Loucy (cell line): ENCODE measurements around the gene FAM53A.
A peak's percentile ranks its signal among the peaks of the same experiment; 100 is the strongest.

ENCODE experiments used
- H2AFZ ChIP-seq: fragments of 200-600 bp; sonication (generic); 2 replicates; pipeline ENCODE4 v1.6.0; 2016; ENCODE audit warnings: antibody characterized with exemption, mild to moderate bottlenecking, low read length, moderate library complexity
- H3F3A ChIP-seq: fragments of 200-600 bp; 2 replicates; pipeline ENCODE4 v1.6.0; 2016; ENCODE audit warnings: antibody characterized with exemption, low read depth, mild to moderate bottlenecking
- H3K27me3 ChIP-seq: fragments of 200-600 bp; sonication (generic); 2 replicates; pipeline ENCODE4 v1.6.1; 2014; ENCODE audit warnings: low read length, mild to moderate bottlenecking; ENCODE audit not compliant: insufficient read depth, poor library complexity, severe bottlenecking
- H3K36me3 ChIP-seq: fragments of 200-600 bp; sonication (generic); 2 replicates; pipeline ENCODE4 v1.6.1; 2016; ENCODE audit warnings: low read length; ENCODE audit not compliant: insufficient read depth
- H3K4me1 ChIP-seq: fragments of 200-600 bp; sonication (generic); 2 replicates; pipeline ENCODE4 v1.5.1; 2014; ENCODE audit warnings: low read length, mild to moderate bottlenecking; ENCODE audit not compliant: insufficient read depth, poor library complexity, severe bottlenecking
- H3K4me2 ChIP-seq: fragments of 200-600 bp; sonication (generic); 2 replicates; pipeline ENCODE4 v1.6.0; 2014; ENCODE audit warnings: antibody characterized with exemption, low read length, low read depth, mild to moderate bottlenecking; ENCODE audit not compliant: poor library complexity, severe bottlenecking
- H3K4me3 ChIP-seq: fragments of 200-600 bp; sonication (generic); 2 replicates; pipeline ENCODE4 v1.5.1; 2014; ENCODE audit warnings: low read length, mild to moderate bottlenecking, mixed read lengths; ENCODE audit not compliant: poor library complexity, severe bottlenecking
- H3K79me2 ChIP-seq: fragments of 200-600 bp; sonication (generic); 2 replicates; pipeline ENCODE4 v1.6.1; 2014; ENCODE audit warnings: low read length; ENCODE audit not compliant: insufficient read depth
- H3K9ac ChIP-seq: fragments of 200-600 bp; sonication (generic); 2 replicates; pipeline ENCODE4 v1.6.0; 2014; ENCODE audit warnings: mild to moderate bottlenecking, low read depth, low read length, moderate library complexity; ENCODE audit not compliant: poor library complexity, severe bottlenecking
- H3K9me2 ChIP-seq: fragments of 200-600 bp; sonication (generic); replicated peaks from 2 replicates; pipeline ENCODE4 v1.6.1; 2016; ENCODE audit warnings: low read depth, low read length, mixed read lengths
- H3K9me3 ChIP-seq: fragments of 200-600 bp; sonication (generic); 2 replicates; pipeline ENCODE4 v1.6.1; 2014; ENCODE audit warnings: mild to moderate bottlenecking, antibody characterized with exemption, low read length, low read depth; ENCODE audit not compliant: insufficient read depth
- H4K20me1 ChIP-seq: fragments of 200-600 bp; sonication (generic); 2 replicates; pipeline ENCODE4 v1.6.0; 2014; ENCODE audit warnings: antibody characterized with exemption, low read length, mild to moderate bottlenecking; ENCODE audit not compliant: insufficient read depth, poor library complexity, severe bottlenecking
- EZH2phosphoT487 ChIP-seq: fragments of 200-600 bp; IDR thresholded peaks from 2 replicates; pipeline ENCODE4 v1.6.1; 2018; ENCODE audit warnings: antibody characterized with exemption, mild to moderate bottlenecking, moderate library complexity, borderline replicate concordance
- TF ChIP-seq, protein P1 (sequence below): fragments of 200-600 bp; sonication (generic); conservative IDR thresholded peaks from 2 replicates; pipeline ENCODE4 v1.5.1; 2014; ENCODE audit warnings: mild to moderate bottlenecking, antibody characterized with exemption, low read length

Gene FAM53A

DNA sequence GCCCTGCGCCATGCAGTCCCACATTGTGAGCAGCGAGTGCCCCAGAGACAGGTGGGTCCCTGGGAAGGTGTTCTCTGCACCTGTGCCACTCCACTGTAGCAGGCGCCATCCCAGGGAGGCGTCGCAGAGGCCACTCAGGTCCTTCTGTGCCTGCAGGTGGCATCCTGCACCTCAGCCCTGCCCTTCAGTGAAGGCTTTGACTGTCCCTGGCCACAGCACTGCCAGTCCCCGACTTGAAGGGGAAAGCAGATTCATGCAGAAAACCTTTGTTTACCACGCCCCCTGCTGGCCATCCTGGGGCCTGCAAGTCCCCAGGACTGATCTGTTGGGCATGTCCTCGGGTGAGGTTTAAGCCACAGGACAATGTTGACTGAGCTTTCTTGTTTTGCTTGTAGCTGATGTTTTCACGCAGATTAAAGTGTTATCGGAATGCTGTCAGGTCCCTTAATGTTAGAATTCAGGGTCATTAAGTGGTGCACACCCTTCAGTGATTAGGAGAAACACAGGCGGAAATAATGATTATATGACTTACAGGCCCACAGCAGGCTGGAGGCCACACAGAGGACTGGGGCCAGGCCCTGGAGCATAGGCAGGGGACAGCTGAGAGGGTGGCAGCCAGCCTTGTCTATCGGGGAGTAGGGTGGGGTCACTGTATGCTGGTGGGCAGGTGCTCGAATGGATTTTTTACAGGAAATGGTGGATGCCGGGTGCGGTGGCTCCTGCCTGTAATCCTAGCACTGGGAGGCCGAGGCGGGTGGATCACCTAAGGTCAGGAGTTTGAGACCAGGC is 42.2 kb upstream of the FAM53A start:
- Histone ChIP-seq H4K20me1 (peaks cover 58% of the 10 kb centered on the region), H3K9ac (peak overlapping the region; percentile 56), H3K4me3 (peak overlapping the region; percentile 31), H3K36me3 (peaks cover 70% of the 10 kb centered on the region; the same call in 1 of the 2 replicates), H3K27me3 (no peaks in the 10 kb centered on the region), H3K4me2 (peak overlapping the region; percentile 40), H3K4me1 (peaks cover 19% of the 10 kb centered on the region), H3K79me2 (peaks cover 99% of the 10 kb centered on the region), H3K9me2 (no peaks in the 10 kb centered on the region), H3F3A (no peaks in the 10 kb centered on the region), H2AFZ (no peak overlapping the region), H3K9me3 (no peaks in the 10 kb centered on the region)
- TF ChIP-seq, protein P1, sequence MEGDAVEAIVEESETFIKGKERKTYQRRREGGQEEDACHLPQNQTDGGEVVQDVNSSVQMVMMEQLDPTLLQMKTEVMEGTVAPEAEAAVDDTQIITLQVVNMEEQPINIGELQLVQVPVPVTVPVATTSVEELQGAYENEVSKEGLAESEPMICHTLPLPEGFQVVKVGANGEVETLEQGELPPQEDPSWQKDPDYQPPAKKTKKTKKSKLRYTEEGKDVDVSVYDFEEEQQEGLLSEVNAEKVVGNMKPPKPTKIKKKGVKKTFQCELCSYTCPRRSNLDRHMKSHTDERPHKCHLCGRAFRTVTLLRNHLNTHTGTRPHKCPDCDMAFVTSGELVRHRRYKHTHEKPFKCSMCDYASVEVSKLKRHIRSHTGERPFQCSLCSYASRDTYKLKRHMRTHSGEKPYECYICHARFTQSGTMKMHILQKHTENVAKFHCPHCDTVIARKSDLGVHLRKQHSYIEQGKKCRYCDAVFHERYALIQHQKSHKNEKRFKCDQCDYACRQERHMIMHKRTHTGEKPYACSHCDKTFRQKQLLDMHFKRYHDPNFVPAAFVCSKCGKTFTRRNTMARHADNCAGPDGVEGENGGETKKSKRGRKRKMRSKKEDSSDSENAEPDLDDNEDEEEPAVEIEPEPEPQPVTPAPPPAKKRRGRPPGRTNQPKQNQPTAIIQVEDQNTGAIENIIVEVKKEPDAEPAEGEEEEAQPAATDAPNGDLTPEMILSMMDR: peak; percentile 98
- TF ChIP-seq EZH2phosphoT487: no peak

- Histone ChIP-seq H3K79me2 (peaks cover 91% of the 10 kb centered on the region), H3K27me3 (no peaks in the 10 kb centered on the region), H3K9me2 (no peaks in the 10 kb centered on the region), H3K9me3 (no peaks in the 10 kb centered on the region), H3K4me2 (peak overlapping the region; percentile 40), H3K9ac (no peak overlapping the region), H3K4me1 (peaks cover 19% of the 10 kb centered on the region), H2AFZ (no peak overlapping the region), H3K4me3 (no peak overlapping the region), H3K36me3 (peaks cover 62% of the 10 kb centered on the region; the same call in 1 of the 2 replicates), H3F3A (no peaks in the 10 kb centered on the region), H4K20me1 (peaks cover 56% of the 10 kb centered on the region)
- no peak for TF ChIP-seq EZH2phosphoT487
- TF ChIP-seq, protein P1: no peak
These were observed 41.4 kb upstream of the FAM53A start for GRCh38 chr4:1725521-1725920.

DNA sequence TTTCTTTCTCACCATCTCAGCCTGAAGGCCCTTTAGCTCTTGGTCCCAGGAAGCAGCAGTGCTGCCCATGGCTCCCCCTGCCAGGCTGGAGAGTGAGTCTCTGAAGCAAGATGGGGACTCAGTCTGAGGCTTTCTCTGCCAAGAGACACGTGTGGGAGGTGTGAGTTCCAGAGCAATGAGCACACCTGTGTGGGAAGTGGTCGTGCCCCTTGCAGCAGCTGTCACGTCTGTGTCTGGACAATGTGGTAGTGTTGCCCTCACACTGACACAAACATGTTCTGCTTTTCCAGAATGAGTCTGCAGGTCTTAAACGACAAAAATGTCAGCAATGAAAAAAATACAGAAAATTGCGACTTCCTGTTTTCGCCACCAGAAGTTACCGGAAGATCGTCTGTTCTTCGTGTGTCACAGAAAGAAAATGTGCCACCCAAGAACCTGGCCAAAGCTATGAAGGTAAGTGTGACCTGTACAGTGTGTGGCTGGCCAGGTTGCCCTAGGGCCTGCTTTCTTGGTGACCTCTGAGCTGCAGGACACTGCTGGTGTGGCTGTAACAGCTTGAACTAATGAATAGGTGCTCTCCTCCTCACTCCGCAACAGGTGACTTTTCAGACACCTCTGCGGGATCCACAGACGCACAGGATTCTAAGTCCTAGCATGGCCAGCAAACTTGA is 39.2 kb upstream of the FAM53A start:
- no peaks in the 10 kb centered on the region for H3K9me2 ChIP-seq
- peak overlapping the region; percentile 97 for H3K9ac ChIP-seq
- peak overlapping the region; percentile 88 for H3K4me2 ChIP-seq
- no peaks in the 10 kb centered on the region for H3F3A ChIP-seq
- H3K27me3 ChIP-seq: no peaks in the 10 kb centered on the region
- peaks cover 60% of the 10 kb centered on the region for H4K20me1 ChIP-seq
- peaks cover 44% of the 10 kb centered on the region; the same call in 1 of the 2 replicates for H3K36me3 ChIP-seq
- peak overlapping the region; percentile 99 for H3K4me3 ChIP-seq
- H2AFZ ChIP-seq: no peak overlapping the region
- peaks cover 93% of the 10 kb centered on the region for H3K79me2 ChIP-seq
- H3K9me3 ChIP-seq: no peaks in the 10 kb centered on the region
- H3K4me1 ChIP-seq: peaks cover 24% of the 10 kb centered on the region
- TF ChIP-seq, protein P1: no peak
- no peak for TF ChIP-seq EZH2phosphoT487
